Naive thymus-derived CD4-positive, alpha-beta T cell (primary cell): ENCODE results near the gene PRAMEF8. TPM values are rescaled to one million over a fixed set of nuclear protein-coding genes. Genes with fewer than 3 reads are reported as not detected.
"Not testable (repeated sequence)": the region's sequence is repeated elsewhere in the genome, so short reads cannot be mapped to it uniquely, and the experiment has no call there.

Experiments
- ATAC-seq: fragments of 150-1000 bp; cut with Tn5 transposase; 2 replicates; pipeline ENCODE4 v1.10.0; 2021; ENCODE audit warnings: mild to moderate bottlenecking, moderate library complexity
- CTCF ChIA-PET: fragments of 350-600 bp; sonication (Branson Sonifier 250); formaldehyde crosslinking; loops from one replicate; lab custom pipeline; 2021; ENCODE audit warnings: antibody characterized with exemption; lab: Charles Lee
- POLR2A ChIA-PET: fragments of 350-600 bp; sonication (Branson Sonifier 250); formaldehyde crosslinking; loops from one replicate; lab custom pipeline; 2021; ENCODE audit warnings: antibody characterized with exemption, inconsistent platforms; lab: Charles Lee
- DNase-seq, 9 donors: peaks; one replicate each; pipeline versions ENCODE4 v3.0.0 to v3.0.0-alpha.2; 2020 to 2022; ENCODE audit warnings: mixed read lengths in 1 of 9
- H3K27ac ChIP-seq: one replicate; pipeline ENCODE4 v1.7.0; 2013; ENCODE audit warnings: mild to moderate bottlenecking, low read depth, low read length, moderate library complexity
- H3K27me3 ChIP-seq, 2 donors: one replicate each; pipeline ENCODE4 v1.7.0; 2013; ENCODE audit warnings: low read length in 2 of 2, mild to moderate bottlenecking in 2 of 2, moderate library complexity in 2 of 2; ENCODE audit not compliant: control insufficient read depth in 2 of 2, insufficient read depth in 2 of 2
- H3K36me3 ChIP-seq, 3 experiments: 1 replicate in 2 of 3; 2 replicates in 1 of 3; pipeline ENCODE4 v1.7.0; 2013; ENCODE audit warnings: low read length in 3 of 3, mild to moderate bottlenecking in 3 of 3, moderate library complexity in 1 of 3; ENCODE audit not compliant: insufficient read depth in 3 of 3, control insufficient read depth in 2 of 3
- H3K4me1 ChIP-seq, 2 donors: one replicate each; pipeline ENCODE4 v1.7.0; 2013; ENCODE audit warnings: low read length in 2 of 2, mild to moderate bottlenecking in 2 of 2, moderate library complexity in 1 of 2; ENCODE audit not compliant: control insufficient read depth in 2 of 2, insufficient read depth in 2 of 2
- H3K4me3 ChIP-seq: 2 replicates; pipeline ENCODE4 v1.7.0; 2013; ENCODE audit warnings: mild to moderate bottlenecking, low read length
- H3K9me3 ChIP-seq, 3 experiments: 1 replicate in 2 of 3; 2 replicates in 1 of 3; pipeline ENCODE4 v1.7.0; 2013; ENCODE audit warnings: low read length in 3 of 3; ENCODE audit not compliant: control insufficient read depth in 2 of 3
- H3K27ac Mint-ChIP-seq, 9 donors: one replicate each; pipeline ENCODE4 v1.8.0; 2020 to 2022; ENCODE audit warnings: mixed read lengths in 9 of 9, mild to moderate bottlenecking in 8 of 9, moderate library complexity in 5 of 9, inconsistent platforms in 2 of 9
- H3K27me3 Mint-ChIP-seq, 5 donors: one replicate each; pipeline ENCODE4 v1.8.0; 2021 to 2022; ENCODE audit warnings: mixed read lengths in 5 of 5, mild to moderate bottlenecking in 1 of 5
- H3K36me3 Mint-ChIP-seq, 5 donors: one replicate each; pipeline ENCODE4 v1.8.0; 2020 to 2022; ENCODE audit warnings: mixed read lengths in 5 of 5, mild to moderate bottlenecking in 3 of 5, inconsistent platforms in 1 of 5
- H3K4me1 Mint-ChIP-seq, 7 donors: one replicate each; pipeline ENCODE4 v1.8.0; 2020 to 2022; ENCODE audit warnings: mixed read lengths in 7 of 7, mild to moderate bottlenecking in 3 of 7, inconsistent platforms in 1 of 7
- H3K4me3 Mint-ChIP-seq, 10 donors: one replicate each; pipeline ENCODE4 v1.8.0; 2020 to 2022; ENCODE audit warnings: mild to moderate bottlenecking in 10 of 10, mixed read lengths in 10 of 10, moderate library complexity in 6 of 10, inconsistent platforms in 2 of 10
- H3K9me3 Mint-ChIP-seq, 11 donors: one replicate each; pipeline ENCODE4 v1.8.0; 2020 to 2022; ENCODE audit warnings: mixed read lengths in 11 of 11, mild to moderate bottlenecking in 4 of 11, inconsistent platforms in 1 of 11, moderate library complexity in 1 of 11
- intact Hi-C, 2 donors: fragments of 100-400 bp; cut with micrococcal nuclease; formaldehyde crosslinking; loops; one replicate each; pipeline ENCODE4 v1.15.1; 2023
- polyA plus RNA-seq, 2 donors: library from polyadenylated mRNA; unstranded; fragments of 300-500 nt; fragmentation: Illumina TruSeq; gene quantifications; one replicate each; pipeline ENCODE4 v1.2.3, GENCODE V29; 2021
- total RNA-seq, 6 experiments: library from RNA in 5 of 6; stranded (reverse) in 5 of 6; gene quantifications; 1 replicate in 5 of 6; 2 replicates in 1 of 6; pipeline ENCODE4 v1.2.3 and lab custom pipeline; 2021 to 2026

Gene PRAMEF8
- total and polyA plus RNA-seq, 7 experiments from 2014 or later: not detected

- H3K27ac ChIP-seq, DNase-seq, H3K27ac Mint-ChIP-seq, H3K4me1 Mint-ChIP-seq, intact Hi-C loops, ATAC-seq, POLR2A ChIA-PET, H3K27me3 Mint-ChIP-seq, H3K4me3 Mint-ChIP-seq, H3K9me3 Mint-ChIP-seq, H3K36me3 ChIP-seq, CTCF ChIA-PET, H3K27me3 ChIP-seq, H3K4me3 ChIP-seq, H3K4me1 ChIP-seq, H3K36me3 Mint-ChIP-seq, H3K9me3 ChIP-seq: not testable (repeated sequence)
Measured at GRCh38 chr1:13279617-13280016, 5.3 kb downstream of the PRAMEF8 start.

GRCh38 chr1:13277016-13277415, 7.9 kb downstream of the PRAMEF8 start:
- H3K27me3 Mint-ChIP-seq, H3K27me3 ChIP-seq, DNase-seq, H3K9me3 Mint-ChIP-seq, H3K27ac Mint-ChIP-seq, H3K4me3 ChIP-seq, POLR2A ChIA-PET, H3K4me3 Mint-ChIP-seq, H3K36me3 Mint-ChIP-seq, intact Hi-C loops, ATAC-seq, H3K27ac ChIP-seq, H3K4me1 ChIP-seq, H3K36me3 ChIP-seq, CTCF ChIA-PET, H3K9me3 ChIP-seq, H3K4me1 Mint-ChIP-seq: not testable (repeated sequence)

- DNase-seq, H3K4me3 ChIP-seq, H3K9me3 ChIP-seq, H3K9me3 Mint-ChIP-seq, H3K4me1 Mint-ChIP-seq, ATAC-seq, POLR2A ChIA-PET, CTCF ChIA-PET, H3K27me3 ChIP-seq, H3K27ac ChIP-seq, H3K4me1 ChIP-seq, H3K27me3 Mint-ChIP-seq, H3K36me3 Mint-ChIP-seq, H3K36me3 ChIP-seq, H3K4me3 Mint-ChIP-seq, H3K27ac Mint-ChIP-seq, intact Hi-C loops: not testable (repeated sequence)
Measured at GRCh38 chr1:13265124-13265523, 19.8 kb downstream of the PRAMEF8 start.

DNA sequence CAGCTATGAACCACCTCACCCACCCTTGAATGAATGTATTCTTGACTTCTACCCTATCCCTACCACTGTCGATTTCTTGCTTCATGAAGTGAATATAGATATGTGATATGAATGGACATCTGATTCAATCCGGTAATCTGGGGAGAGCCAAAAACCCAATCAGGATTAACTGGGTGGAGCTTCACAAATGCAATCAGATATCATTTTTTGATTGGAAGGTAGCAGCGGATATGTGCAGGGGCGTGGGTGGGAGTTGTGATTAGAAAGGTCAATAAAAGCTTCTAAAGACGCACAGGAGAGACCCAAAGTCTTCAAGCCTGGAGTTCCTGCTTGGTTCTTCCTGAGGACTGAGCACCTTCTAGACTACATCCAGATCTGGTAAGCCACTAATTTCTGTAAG, 31.0 kb downstream of the PRAMEF8 start, which contains the start of gene PRAMEF5:
Gene PRAMEF5 (plus strand): TSS at position 301 of the 400 bp plus-strand sequence. CDS start 5,071 bp downstream, outside the sequence.
- H3K4me3 Mint-ChIP-seq, H3K27ac Mint-ChIP-seq: not testable (repeated sequence)

GRCh38 chr1:13247122-13247521, 37.8 kb downstream of the PRAMEF8 start:
- POLR2A ChIA-PET, intact Hi-C loops, H3K27ac ChIP-seq, H3K27me3 ChIP-seq, H3K4me3 ChIP-seq, H3K36me3 ChIP-seq, H3K4me1 ChIP-seq, H3K4me1 Mint-ChIP-seq, ATAC-seq, H3K9me3 ChIP-seq, H3K4me3 Mint-ChIP-seq, H3K36me3 Mint-ChIP-seq, CTCF ChIA-PET, DNase-seq, H3K9me3 Mint-ChIP-seq, H3K27ac Mint-ChIP-seq: not testable (repeated sequence)
- H3K27me3 Mint-ChIP-seq: peaks cover 0 to 20% (median 8%) of the 10 kb centered on the region in 5 donors

More for the DNA sequence above, 31.0 kb downstream of the PRAMEF8 start, which contains the start of gene PRAMEF5:
- H3K27me3 Mint-ChIP-seq, H3K4me1 Mint-ChIP-seq, DNase-seq, intact Hi-C loops, H3K9me3 ChIP-seq, H3K27me3 ChIP-seq, POLR2A ChIA-PET, CTCF ChIA-PET, H3K4me1 ChIP-seq, H3K4me3 ChIP-seq, H3K9me3 Mint-ChIP-seq, H3K36me3 Mint-ChIP-seq, ATAC-seq, H3K36me3 ChIP-seq, H3K27ac ChIP-seq: not testable (repeated sequence)

DNA sequence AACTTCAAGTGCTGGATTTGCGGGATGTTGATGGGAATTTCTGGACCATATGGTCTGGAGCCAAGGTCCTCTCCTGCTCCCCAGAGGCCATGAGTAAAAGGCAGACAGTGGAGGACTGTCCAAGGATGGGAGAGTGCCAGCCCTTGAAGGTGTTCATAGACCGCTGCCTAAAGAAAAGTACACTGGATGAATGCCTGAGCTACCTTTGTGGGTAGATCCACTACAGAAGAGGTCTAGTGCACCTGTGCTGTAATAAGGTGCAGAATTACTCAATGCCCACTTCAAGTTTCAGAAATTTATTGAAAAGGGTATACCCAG, 38.4 kb downstream of the PRAMEF8 start:
- DNase-seq, H3K27ac ChIP-seq, intact Hi-C loops, H3K4me3 ChIP-seq, CTCF ChIA-PET, H3K27ac Mint-ChIP-seq, ATAC-seq, H3K36me3 ChIP-seq, H3K4me1 ChIP-seq, H3K27me3 ChIP-seq, H3K9me3 ChIP-seq, H3K4me3 Mint-ChIP-seq, H3K4me1 Mint-ChIP-seq, H3K9me3 Mint-ChIP-seq, POLR2A ChIA-PET, H3K36me3 Mint-ChIP-seq: not testable (repeated sequence)
- H3K27me3 Mint-ChIP-seq: peaks cover 0 to 20% (median 8%) of the 10 kb centered on the region in 5 donors

DNA sequence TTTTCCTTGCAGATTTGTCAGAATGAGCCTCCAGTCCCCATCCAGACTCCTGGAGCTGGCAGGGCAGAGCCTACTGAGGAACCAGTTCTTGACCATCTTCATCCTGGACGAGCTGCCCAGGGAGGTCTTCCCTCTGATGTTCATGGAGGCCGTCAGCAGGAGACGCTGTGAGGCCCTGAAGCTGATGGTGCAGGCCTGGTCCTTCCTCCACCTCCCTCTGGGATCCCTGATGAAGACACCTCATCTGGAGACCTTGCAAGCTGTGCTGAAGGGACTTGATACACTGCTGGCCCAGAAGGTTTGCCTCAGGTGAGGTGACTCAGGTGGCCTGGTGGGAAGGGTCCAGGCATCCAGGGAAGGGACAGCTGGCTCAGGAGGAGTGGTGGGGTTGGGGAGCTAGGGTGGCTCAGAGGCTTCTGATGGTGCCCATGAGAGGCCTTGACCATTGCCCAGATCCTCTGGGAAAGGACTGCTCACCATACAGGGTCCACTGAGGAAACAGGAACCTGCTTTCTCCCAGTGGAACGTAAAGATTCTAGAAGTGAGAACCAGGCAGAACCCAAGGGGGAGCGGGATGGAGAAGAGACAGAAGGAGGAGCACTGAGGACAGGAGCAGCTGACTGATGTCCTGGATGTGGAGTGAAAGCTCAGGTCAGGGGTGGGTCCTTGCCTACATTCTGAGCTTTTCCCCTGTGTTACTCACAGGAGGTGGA, 38.9 kb downstream of the PRAMEF8 start:
- H3K27ac Mint-ChIP-seq, H3K27me3 ChIP-seq, H3K4me1 ChIP-seq, H3K4me3 ChIP-seq, H3K4me3 Mint-ChIP-seq, H3K9me3 Mint-ChIP-seq, H3K36me3 ChIP-seq, DNase-seq, intact Hi-C loops, H3K36me3 Mint-ChIP-seq, CTCF ChIA-PET, POLR2A ChIA-PET, ATAC-seq, H3K4me1 Mint-ChIP-seq, H3K9me3 ChIP-seq, H3K27ac ChIP-seq: not testable (repeated sequence)
- H3K27me3 Mint-ChIP-seq: peaks cover 0 to 20% (median 8%) of the 10 kb centered on the region in 5 donors
